ENCODE measurements around the gene RFPL2. TPM values are rescaled to one million over a fixed set of nuclear protein-coding genes. Genes with fewer than 3 reads are reported as not detected.
"Not testable (repeated sequence)": the region's sequence is repeated elsewhere in the genome, so short reads cannot be mapped to it uniquely, and the experiment has no call there.

RFPL2 gene
- total RNA-seq, 1 experiment from 2014 or later, result not detected

DNA sequence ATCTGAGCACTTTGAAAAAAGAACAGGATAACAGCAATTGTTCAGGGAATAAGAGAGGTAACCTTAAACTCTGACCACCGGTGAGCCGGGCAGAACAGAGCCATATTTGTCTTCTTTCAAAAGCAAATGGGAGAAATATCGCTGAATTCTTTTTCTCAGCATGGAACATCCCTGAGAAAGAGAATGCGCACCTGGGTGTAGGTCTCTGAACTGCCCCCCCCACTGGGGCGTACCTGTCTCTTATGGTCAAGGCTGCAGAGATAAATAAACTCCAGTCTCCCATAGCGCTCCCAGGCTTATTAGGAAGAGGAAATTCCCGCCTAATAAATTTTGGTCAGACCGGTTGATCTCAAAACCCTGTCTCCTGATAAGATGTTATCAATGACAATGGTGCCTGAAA lies 57.7 kb downstream of the RFPL2 start:
- CTCF ChIA-PET; POLR2A ChIA-PET (ENCODE audit: unreplicated experiment); H3K79me2 ChIP-seq (ENCODE audit: low read depth); H2AFZ ChIP-seq; H3K4me3 ChIP-seq; H3K9me2 ChIP-seq (ENCODE audit: insufficient read depth); H3K36me3 ChIP-seq (ENCODE audit: low read depth); H3K9me3 ChIP-seq (ENCODE audit: insufficient read depth, low read depth); H4K20me1 ChIP-seq (ENCODE audit: insufficient read depth); intact Hi-C loops (cut with micrococcal nuclease; ENCODE audit: unreplicated experiment); H3K27ac ChIP-seq; H3K4me2 ChIP-seq; H3K4me1 ChIP-seq (replicated peaks; ENCODE audit: insufficient read depth); BruUV-seq (replicated peaks); H3F3A ChIP-seq (ENCODE audit: insufficient read depth, low read depth); DNase-seq: not testable (repeated sequence)
- peaks cover 40% of the 10 kb centered on the region for H3K27me3 ChIP-seq (ENCODE audit: insufficient read depth, low read depth)

DNA sequence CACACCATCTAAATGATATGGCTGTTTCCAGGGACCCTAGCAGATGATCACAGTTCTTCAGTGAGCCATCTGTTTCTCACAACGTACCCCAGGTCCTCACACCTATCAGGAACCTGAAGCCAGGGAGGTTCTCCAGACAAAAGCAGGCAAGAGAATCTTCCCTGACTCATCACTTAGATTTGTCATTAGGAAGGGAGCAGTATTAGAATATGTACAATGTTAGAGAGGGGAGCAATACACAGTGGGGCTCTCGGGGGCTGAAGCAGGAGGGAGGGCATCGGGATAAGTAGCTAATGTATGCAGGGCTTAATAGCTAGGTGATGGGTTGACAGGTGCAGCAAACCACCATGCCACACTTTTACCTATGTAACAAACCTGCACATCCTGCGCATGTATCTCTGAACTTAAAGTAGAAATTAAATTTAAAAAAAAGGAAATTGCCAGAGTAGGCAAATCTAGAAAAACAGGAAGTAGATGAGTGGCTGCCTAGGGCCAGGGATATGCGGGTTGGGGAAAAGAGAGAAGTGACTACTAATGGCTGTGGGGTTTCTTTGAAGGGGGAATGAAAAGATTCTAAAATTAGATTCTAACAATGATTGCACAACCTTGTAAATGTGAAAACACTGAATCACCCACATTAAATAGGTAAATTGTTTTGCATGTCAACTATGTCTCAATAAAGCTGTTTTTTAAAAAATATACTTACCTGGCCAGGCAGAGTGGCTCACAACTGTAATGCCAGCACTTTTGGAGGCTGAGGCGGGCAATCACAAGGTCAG lies 60.2 kb downstream of the RFPL2 start:
- TF ChIP-seq, protein P1, sequence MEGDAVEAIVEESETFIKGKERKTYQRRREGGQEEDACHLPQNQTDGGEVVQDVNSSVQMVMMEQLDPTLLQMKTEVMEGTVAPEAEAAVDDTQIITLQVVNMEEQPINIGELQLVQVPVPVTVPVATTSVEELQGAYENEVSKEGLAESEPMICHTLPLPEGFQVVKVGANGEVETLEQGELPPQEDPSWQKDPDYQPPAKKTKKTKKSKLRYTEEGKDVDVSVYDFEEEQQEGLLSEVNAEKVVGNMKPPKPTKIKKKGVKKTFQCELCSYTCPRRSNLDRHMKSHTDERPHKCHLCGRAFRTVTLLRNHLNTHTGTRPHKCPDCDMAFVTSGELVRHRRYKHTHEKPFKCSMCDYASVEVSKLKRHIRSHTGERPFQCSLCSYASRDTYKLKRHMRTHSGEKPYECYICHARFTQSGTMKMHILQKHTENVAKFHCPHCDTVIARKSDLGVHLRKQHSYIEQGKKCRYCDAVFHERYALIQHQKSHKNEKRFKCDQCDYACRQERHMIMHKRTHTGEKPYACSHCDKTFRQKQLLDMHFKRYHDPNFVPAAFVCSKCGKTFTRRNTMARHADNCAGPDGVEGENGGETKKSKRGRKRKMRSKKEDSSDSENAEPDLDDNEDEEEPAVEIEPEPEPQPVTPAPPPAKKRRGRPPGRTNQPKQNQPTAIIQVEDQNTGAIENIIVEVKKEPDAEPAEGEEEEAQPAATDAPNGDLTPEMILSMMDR (conservative IDR thresholded peaks at IDR 0.05), result no peak
- TF ChIP-seq EZH2 (IDR thresholded peaks at IDR 0.05; ENCODE audit: low read depth), result no peak
- BruUV-seq (replicated peaks), result no TSS peak
- peaks cover 28% of the 10 kb centered on the region for H3K27me3 ChIP-seq (ENCODE audit: insufficient read depth, low read depth)
- H4K20me1 ChIP-seq (ENCODE audit: insufficient read depth), result no peaks in the 10 kb centered on the region
- no peaks in the 10 kb centered on the region for H3K36me3 ChIP-seq (ENCODE audit: low read depth)
- H3K79me2 ChIP-seq (ENCODE audit: low read depth), result no peaks in the 10 kb centered on the region
- H3K9me3 ChIP-seq (ENCODE audit: insufficient read depth, low read depth), result peaks cover 5% of the 10 kb centered on the region
- H3K4me2 ChIP-seq, result no peak overlapping the region
- ChIA-PET CTCF (no interaction called here), POLR2A (ENCODE audit: unreplicated experiment) (no interaction called here)
- no peak overlapping the region for H3K27ac ChIP-seq
- intact Hi-C loops (cut with micrococcal nuclease; ENCODE audit: unreplicated experiment), result no loop called here
- H3K9me2 ChIP-seq (ENCODE audit: insufficient read depth), result no peaks in the 10 kb centered on the region
- H3K4me1 ChIP-seq (replicated peaks; ENCODE audit: insufficient read depth), result no peaks in the 10 kb centered on the region
- H3K4me3 ChIP-seq, result no peak overlapping the region
- no peak for DNase-seq
- H3F3A ChIP-seq (ENCODE audit: insufficient read depth, low read depth), result peaks cover 9% of the 10 kb centered on the region; the same call in 1 of the 2 replicates
- H2AFZ ChIP-seq, result no peak overlapping the region

DNA sequence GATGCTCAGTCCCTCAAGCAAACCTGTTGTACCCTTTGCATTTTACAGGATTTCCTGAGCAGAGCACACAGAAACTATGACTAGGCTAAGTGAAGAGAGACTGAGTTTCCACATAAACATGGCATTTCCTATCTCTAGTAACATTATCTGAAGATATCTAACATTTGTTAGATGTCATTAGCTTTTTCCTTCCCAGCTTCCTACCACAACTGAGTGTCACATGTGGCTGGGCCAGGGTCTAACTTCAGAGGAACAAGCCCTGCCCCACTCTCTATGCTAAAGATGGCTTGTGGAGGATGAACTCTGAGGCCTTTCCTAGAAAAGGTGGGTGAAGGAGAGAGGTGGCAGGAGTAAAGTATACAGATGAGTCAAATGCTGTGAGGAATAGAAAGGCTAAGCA lies 62.3 kb downstream of the RFPL2 start:
- CTCF ChIA-PET, result no interaction called here
- Histone ChIP-seq H3F3A (ENCODE audit: insufficient read depth, low read depth) (peaks cover 12% of the 10 kb centered on the region; the same call in 1 of the 2 replicates), H3K9me3 (ENCODE audit: insufficient read depth, low read depth) (peaks cover 5% of the 10 kb centered on the region), H3K9me2 (ENCODE audit: insufficient read depth) (no peaks in the 10 kb centered on the region), H3K4me1 (replicated peaks; ENCODE audit: insufficient read depth) (peaks cover 16% of the 10 kb centered on the region; the same call in 1 of the 2 replicates), H3K27me3 (ENCODE audit: insufficient read depth, low read depth) (peaks cover 16% of the 10 kb centered on the region; the same call in 1 of the 2 replicates), H3K4me3 (no peak overlapping the region), H2AFZ (no peak overlapping the region), H3K36me3 (ENCODE audit: low read depth) (no peaks in the 10 kb centered on the region), H3K79me2 (ENCODE audit: low read depth) (no peaks in the 10 kb centered on the region), H4K20me1 (ENCODE audit: insufficient read depth) (no peaks in the 10 kb centered on the region), H3K4me2 (no peak overlapping the region), H3K27ac (no peak overlapping the region)
- DNase-seq, result no peak
- POLR2A ChIA-PET (ENCODE audit: unreplicated experiment), result no interaction called here
- BruUV-seq (replicated peaks), result no TSS peak
- TF ChIP-seq EZH2 (IDR thresholded peaks at IDR 0.05; ENCODE audit: low read depth), result no peak
- TF ChIP-seq, protein P1 (conservative IDR thresholded peaks at IDR 0.05), result no peak
- intact Hi-C loops (cut with micrococcal nuclease; ENCODE audit: unreplicated experiment), result no loop called here

Measured in PC-9 (cell line).